A549 (cell line): ENCODE data around the gene FGGY.

Experiments used
- CEBPB ChIP-seq, 2 experiments: fragments of >200 bp in 1 of 2; sonication (Bioruptor Twin) in 1 of 2; formaldehyde crosslinking in 1 of 2; IDR thresholded peaks; 2 replicates each; pipeline ENCODE4 v1.6.1; 2012 to 2016
- CTCF ChIP-seq: fragments of >200 bp; sonication (Bioruptor Twin); formaldehyde crosslinking; IDR thresholded peaks from 3 replicates; pipeline ENCODE4 v1.5.1; 2016
- EP300 ChIP-seq, 2 experiments: fragments of >200 bp; sonication (Bioruptor Twin); formaldehyde crosslinking; IDR thresholded peaks; 2 replicates in 1 of 2; 3 replicates in 1 of 2; pipeline ENCODE4 v1.6.1; 2016 to 2017
- HOXA7 ChIP-seq: fragments of 250-450 bp; sonication (Bioruptor Pico); IDR thresholded peaks from 2 replicates; pipeline ENCODE4 v1.5.0; 2020; ENCODE audit warnings: mild to moderate bottlenecking, moderate library complexity
- MAX ChIP-seq: IDR thresholded peaks from 2 replicates; pipeline ENCODE4 v1.6.1; 2012
- NFE2L2 ChIP-seq: fragments of 150-350 bp; conservative IDR thresholded peaks from 2 replicates; pipeline ENCODE4 v1.6.1; 2014; ENCODE audit warnings: low read length
- POLR2A ChIP-seq: IDR thresholded peaks from 2 replicates; pipeline ENCODE4 v1.6.1; 2012; ENCODE audit warnings: mild to moderate bottlenecking, low read length
- POLR2AphosphoS2 ChIP-seq: conservative IDR thresholded peaks from 2 replicates; pipeline ENCODE4 v1.6.1; 2012; ENCODE audit warnings: low read length, improper control_type of control experiment, inconsistent platforms
- RAD21 ChIP-seq, 2 experiments: fragments of >200 bp in 1 of 2; sonication (Bioruptor Twin) in 1 of 2; formaldehyde crosslinking in 1 of 2; IDR thresholded peaks in 1 of 2; conservative IDR thresholded peaks in 1 of 2; 2 replicates in 1 of 2; 3 replicates in 1 of 2; pipeline ENCODE4 v1.6.1; 2012 to 2018; ENCODE audit warnings: inconsistent platforms in 1 of 2
- ZSCAN20 ChIP-seq: fragments of 250-450 bp; sonication (Bioruptor Pico); IDR thresholded peaks from 2 replicates; pipeline ENCODE4 v1.8.0; 2022; ENCODE audit warnings: mild to moderate bottlenecking, moderate library complexity
- TF ChIP-seq, protein P1 (sequence below): fragments of 450-650 bp; IDR thresholded peaks from 2 replicates; pipeline ENCODE4 v1.6.1; 2014; ENCODE audit warnings: antibody characterized with exemption

GRCh38 chr1:59767119-59767518, 470.2 kb downstream of the FGGY start:
- TF ChIP-seq CTCF: no peak
- TF ChIP-seq, protein P1, sequence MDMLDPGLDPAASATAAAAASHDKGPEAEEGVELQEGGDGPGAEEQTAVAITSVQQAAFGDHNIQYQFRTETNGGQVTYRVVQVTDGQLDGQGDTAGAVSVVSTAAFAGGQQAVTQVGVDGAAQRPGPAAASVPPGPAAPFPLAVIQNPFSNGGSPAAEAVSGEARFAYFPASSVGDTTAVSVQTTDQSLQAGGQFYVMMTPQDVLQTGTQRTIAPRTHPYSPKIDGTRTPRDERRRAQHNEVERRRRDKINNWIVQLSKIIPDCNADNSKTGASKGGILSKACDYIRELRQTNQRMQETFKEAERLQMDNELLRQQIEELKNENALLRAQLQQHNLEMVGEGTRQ: no peak
- no peak for TF ChIP-seq CEBPB (IDR thresholded peaks at IDR 0.05)
- no peak for TF ChIP-seq POLR2AphosphoS2
- no peak for TF ChIP-seq EP300 (IDR thresholded peaks at IDR 0.05)
- TF ChIP-seq POLR2A: no peak
- TF ChIP-seq RAD21 (conservative IDR thresholded peaks at IDR 0.05 in 1 of 2, IDR thresholded peaks at IDR 0.05 in 1 of 2): no peak
- no peak for TF ChIP-seq NFE2L2
- no peak for TF ChIP-seq HOXA7 (CRISPR knock-in tag)
- no peak for TF ChIP-seq ZSCAN20 (CRISPR knock-in tag)
- no peak for TF ChIP-seq MAX
